ENCODE measurements around the gene PTGR2. TPM values are rescaled to one million over a fixed set of nuclear protein-coding genes. Genes with fewer than 3 reads are reported as not detected.

PTGR2 gene
- polyA plus RNA-seq, result 6.4 and 12.1 TPM in 2 replicates

GRCh38 chr14:73851567-73852382, at the start of gene PTGR2:
Gene PTGR2 (plus strand): TSS chr14:73851831. CDS start chr14:73858863, 7,032 bp downstream.

GRCh38 chr14:73886449-73887317, 35.1 kb downstream of the PTGR2 start, which contains the start of gene ZNF410:
Gene ZNF410 (plus strand): TSS chr14:73886859. CDS start chr14:73892176, 5,317 bp downstream.

Other genes starting within 250 kb of the PTGR2 start
- gene ACOT6, start 239.3 kb upstream of the PTGR2 start, polyA plus RNA-seq, result not detected in 2 replicates
- gene DNAL1, start 206.8 kb upstream of the PTGR2 start, polyA plus RNA-seq, result 7.8 and 29.9 TPM in 2 replicates
- gene PNMA1, start 137.4 kb upstream of the PTGR2 start, polyA plus RNA-seq, result 104 and 145 TPM in 2 replicates
- gene ZNF410, start 35.0 kb downstream of the PTGR2 start, polyA plus RNA-seq, result 2.8 and 7.8 TPM in 2 replicates
- gene FAM161B, start 98.3 kb downstream of the PTGR2 start, polyA plus RNA-seq, result 14.5 and 22.3 TPM in 2 replicates
- 10.8 and 25.4 TPM in 2 replicates for gene COQ6, start 98.5 kb downstream of the PTGR2 start, polyA plus RNA-seq
- gene ENTPD5, start 167.5 kb downstream of the PTGR2 start, polyA plus RNA-seq, result 2.2 and 3.9 TPM in 2 replicates
- 8.2 and 18.9 TPM in 2 replicates for gene BBOF1, start 167.5 kb downstream of the PTGR2 start, polyA plus RNA-seq
- gene ALDH6A1, start 232.6 kb downstream of the PTGR2 start, polyA plus RNA-seq, result 11.3 and 13.2 TPM in 2 replicates
- gene LIN52, start 233.1 kb downstream of the PTGR2 start, polyA plus RNA-seq, result 9.6 and 13.1 TPM in 2 replicates

Measured in Purkinje cell (primary cell).